ENCODE results near the gene GOSR2.
"Not testable (repeated sequence)": the region's sequence is repeated elsewhere in the genome, so short reads cannot be mapped to it uniquely, and the experiment has no call there.

Gene GOSR2

GRCh38 chr17:46894024-46894423 is 28.9 kb upstream of the GOSR2 start:
- DNase-seq (ENCODE audit: low read depth in 3 of 3), result no peak

DNA sequence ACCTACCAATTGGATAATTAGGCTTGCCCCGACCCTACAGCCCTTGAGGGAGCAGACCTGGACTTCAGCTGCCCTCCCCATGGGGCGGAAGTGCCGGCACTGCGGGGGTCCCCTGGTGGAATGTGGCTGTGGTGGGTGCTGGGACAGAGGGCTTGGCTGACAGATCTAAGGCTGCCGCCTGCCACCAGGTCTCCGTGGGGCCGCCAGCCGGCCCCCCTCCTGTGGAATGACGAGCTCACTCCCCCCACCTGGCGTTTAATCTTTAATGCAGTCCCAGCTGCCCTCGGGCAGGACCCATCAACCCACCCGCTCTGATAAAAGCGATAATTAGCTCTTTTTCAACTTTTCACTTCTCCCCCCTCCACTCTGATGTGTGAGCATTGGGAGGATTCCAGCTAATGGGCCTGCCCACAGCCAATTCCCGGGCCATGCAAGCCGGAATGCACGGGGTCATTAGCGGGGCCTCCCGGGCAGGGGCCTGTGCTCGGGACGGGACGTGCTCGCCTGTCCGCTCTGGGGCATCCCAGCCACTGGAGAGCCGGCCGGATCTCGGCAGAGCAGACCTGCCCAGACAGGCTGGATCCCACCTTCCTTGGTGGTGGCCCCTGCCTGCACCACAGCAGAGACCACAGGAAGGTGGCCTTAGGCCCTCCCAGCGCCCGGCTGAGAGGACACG is 28.3 kb upstream of the GOSR2 start:
- no peak for DNase-seq (ENCODE audit: low read depth in 3 of 3)

GRCh38 chr17:46895171-46895570 is 27.8 kb upstream of the GOSR2 start:
- DNase-seq (ENCODE audit: low read depth in 3 of 3), result no peak

- no peak for DNase-seq (ENCODE audit: low read depth in 3 of 3)
Measured at GRCh38 chr17:46896991-46897390, 26.0 kb upstream of the GOSR2 start.

- DNase-seq (ENCODE audit: low read depth in 3 of 3), result no peak
Measured at GRCh38 chr17:46898364-46898763, 24.6 kb upstream of the GOSR2 start.

GRCh38 chr17:46898860-46899259 is 24.1 kb upstream of the GOSR2 start:
- no peak for DNase-seq (ENCODE audit: low read depth in 3 of 3)

DNA sequence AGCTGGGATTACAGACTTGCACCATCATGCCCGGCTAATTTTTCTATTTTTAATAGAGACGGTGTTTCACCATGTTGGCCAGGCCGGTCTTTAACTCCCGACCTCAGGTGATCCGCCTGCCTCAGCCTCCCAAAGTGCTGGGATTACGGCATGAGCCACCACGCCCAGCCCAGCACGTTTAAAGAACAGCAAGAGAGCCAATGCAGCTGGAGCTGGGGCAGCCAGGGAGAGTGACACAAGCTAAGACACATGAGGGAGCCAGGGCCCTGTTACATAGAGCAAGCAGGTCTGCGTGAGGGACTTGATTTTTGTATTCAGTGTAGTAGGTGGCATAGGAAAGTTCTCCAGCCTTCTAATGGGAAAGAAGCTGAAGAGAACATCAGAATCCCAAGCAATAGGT is 21.7 kb upstream of the GOSR2 start:
- DNase-seq (ENCODE audit: low read depth in 3 of 3), result no peak

DNA sequence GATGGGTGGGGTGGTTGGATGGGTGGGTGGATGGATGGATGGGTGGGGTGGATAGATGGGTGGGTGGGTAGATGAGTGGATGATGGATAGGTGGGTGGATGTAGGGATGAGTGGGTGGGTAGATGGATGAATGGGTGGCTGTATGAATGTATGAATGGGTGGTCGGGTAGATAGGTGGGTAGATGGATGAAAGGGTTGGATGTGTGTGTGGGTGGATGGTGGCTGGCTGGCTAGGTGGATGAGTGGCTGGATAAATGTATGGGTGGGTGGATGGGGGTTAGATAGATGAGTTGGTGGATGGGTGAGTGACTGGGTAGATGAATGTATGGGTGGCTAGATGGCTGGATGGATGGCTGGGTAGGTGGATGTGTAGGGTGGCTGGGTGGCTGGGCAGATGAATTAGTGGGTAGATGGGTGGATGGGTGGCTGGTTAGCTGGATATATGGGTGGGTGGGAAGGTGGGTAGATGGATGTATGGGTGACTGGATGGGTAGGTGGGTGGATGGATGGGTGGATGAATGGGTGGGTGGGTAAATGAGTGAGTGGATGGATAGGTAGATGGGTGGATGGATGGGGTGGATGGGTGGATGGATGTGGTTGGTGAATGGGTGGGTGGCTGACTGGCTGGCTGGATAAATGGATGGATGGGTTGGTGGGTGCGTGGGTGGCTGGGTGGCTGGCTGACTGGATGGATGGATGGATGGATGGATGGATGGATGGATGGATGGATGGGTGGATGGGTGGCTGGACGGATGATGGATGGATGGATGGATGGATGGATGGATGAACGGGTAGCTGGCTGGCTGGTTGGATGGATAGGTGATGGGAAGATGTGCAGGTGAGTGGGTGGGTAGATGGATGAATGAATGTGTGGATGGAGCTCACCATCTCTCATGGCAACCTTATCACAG is 18.9 kb upstream of the GOSR2 start:
- no peak for DNase-seq (ENCODE audit: low read depth in 3 of 3)

DNA sequence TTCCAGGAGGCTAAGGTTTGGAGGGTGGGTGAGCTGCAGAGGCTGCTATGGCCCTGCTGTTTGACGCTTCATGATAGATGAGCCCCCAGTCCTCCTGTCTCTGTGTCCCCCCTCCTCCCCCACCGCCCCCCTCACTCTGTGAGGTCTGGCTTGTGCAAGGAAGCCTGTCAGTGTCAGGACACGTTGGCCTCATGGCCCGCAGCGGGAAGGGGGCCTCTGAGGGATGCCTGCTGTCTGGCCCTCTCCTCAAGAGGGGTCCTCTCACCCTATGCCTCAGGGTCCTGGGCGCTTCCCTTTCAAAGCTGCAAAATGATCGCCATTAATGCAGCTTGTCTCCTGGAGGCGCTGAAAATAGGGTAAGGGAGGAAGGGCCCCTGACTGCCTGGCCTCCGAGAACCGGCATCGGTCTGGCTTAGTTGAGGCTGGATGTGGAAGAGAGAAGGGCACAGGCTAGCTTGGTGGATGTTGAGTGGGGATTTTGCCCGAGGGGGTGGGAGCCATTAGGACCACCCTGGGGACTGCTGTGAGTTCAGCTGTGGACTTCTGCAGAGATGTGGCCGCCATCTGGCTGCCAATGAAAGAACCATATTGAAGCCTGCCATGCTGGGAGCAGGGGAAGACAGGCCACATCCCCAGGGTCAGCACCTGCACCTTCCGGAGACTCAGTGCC is 14.8 kb upstream of the GOSR2 start:
- DNase-seq (ENCODE audit: low read depth in 3 of 3), result no peak

DNA sequence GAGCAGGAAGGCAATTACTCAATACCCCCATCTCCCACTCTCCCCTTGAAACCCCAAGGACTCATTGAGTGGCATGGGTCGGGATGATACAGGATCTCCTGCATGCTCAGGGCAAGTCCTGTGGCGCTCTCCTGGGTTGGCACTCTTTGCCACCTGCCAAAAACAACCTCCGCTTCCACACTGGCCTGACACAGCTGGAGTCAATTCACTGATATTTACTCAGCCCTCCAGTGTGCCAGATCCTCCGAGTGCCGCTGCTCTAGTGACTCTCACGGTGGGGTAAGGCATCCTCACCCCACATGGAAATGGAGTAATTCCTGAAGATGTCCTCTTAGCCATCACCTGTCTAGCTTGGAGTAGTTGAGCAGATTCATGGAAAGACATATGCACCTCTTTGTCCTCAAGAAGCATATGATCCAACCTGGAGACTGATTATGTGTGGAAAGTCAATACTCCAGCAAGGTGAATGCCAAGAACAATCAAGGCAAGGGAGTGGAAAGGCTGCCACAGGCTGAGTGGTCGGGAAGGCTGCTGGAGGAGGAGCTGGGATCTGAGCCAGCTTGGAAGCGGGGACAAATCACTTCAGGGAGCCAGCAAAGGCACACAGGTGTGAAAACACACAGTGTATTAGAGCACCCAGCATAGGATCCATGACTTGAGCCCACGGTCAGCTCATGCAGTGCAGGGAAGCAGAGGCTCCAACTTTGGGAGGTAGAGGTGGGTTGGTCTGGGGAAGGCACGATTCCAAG is 12.6 kb upstream of the GOSR2 start:
- no peak for DNase-seq (ENCODE audit: low read depth in 3 of 3)

DNA sequence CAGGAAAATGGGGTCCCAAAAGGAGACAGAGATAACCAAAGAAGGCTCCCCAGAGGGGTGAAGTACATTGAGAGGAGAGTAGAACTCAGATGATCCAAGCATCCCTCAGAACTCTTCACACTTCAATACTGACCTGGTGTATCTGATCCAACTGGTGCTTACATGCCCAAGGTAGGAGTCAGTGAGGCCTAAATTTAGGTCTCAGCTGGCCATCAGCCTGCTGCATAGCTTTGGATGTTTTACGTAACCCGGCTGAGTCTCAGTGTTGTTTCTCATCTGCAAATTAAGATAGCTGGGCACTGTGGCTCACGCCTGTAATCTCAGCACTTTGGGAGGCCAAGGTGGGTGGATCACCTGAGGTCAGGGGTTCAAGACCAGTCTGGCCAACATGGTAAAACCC is 11.6 kb upstream of the GOSR2 start:
- no peak for DNase-seq (ENCODE audit: low read depth in 3 of 3)

- DNase-seq (ENCODE audit: low read depth in 3 of 3), result no peak
Measured at GRCh38 chr17:46915596-46915995, 7.4 kb upstream of the GOSR2 start.

- no peak for DNase-seq (ENCODE audit: low read depth in 3 of 3)
Measured at GRCh38 chr17:46916211-46916610, 6.7 kb upstream of the GOSR2 start.

DNA sequence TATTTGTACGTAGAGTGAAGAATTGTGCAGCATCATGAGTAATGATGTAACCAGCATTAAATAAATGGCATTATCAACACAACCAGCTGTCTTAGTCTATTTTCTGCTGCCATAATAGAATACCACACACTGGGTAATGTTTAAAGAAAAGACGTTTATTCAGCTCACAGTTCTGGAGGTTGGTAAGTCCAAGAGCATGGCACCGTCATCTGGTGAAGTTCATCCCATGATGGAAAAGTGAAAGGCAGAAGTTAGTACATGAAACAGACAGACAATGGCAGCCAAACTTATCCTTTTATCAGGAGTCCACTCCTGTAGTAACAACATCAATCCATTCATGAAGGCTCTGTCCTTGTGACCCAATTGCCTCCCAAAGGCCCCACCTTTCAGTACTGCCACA is 6.3 kb upstream of the GOSR2 start:
- DNase-seq (ENCODE audit: low read depth in 3 of 3), result no peak

DNA sequence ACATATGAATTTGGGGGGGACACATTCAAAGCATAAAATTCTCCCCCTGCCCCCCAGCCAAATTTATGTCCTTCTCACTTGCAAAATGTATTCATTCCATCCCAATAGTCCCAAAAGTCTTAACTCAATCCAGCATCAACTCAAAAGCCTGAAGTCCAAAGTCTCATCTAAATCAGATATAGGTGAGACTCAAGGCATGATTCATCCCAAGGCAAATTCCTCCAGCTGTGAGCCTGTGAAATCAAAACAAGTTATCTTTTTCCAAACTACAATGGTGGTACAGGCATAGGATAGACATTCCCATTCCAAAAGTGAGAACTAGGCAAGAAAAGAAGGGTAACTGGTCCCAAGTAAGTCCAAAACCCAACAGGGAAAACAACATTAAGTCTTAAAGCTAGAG is 5.9 kb upstream of the GOSR2 start:
- no peak for DNase-seq (ENCODE audit: low read depth in 3 of 3)

DNA sequence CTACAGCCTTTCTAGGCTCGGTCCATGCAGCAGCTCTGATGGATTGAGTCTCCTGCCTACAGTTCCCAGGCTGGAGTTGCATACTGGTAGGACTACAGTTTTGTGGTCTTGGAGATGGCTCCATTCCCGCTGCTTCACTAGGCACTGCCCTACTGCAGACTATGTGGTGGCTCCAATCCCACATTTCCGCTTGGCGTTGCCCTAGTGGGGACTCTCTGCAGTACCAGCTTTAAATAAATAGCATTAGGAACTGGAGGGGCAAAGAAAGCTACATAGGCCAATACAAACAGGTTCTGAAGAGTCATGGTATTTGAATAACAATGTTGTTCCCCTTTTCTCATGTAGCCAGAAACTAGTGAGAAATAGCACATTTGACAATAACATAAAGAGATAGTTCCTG is 5.4 kb upstream of the GOSR2 start:
- no peak for DNase-seq (ENCODE audit: low read depth in 3 of 3)

- not testable (repeated sequence) for DNase-seq (ENCODE audit: low read depth in 3 of 3)
Measured at GRCh38 chr17:46921962-46922361, 998 bp upstream of the GOSR2 start.

DNA sequence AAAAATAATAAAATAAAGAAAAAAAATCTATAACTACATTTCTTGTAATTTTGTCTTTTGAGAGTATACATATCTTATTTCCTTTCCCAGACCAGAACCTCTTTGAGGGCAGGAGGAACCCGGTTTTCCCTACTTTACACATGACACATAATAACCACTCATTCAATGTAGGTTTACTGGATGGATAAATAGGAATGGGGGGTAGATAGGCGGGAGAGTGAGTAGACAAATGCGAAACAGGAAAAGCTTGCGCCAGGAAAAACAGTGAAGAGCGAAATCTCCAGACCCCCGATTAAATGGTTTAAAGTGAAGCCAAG is 515 bp upstream of the GOSR2 start:
- no peak for DNase-seq (ENCODE audit: low read depth in 3 of 3)

GRCh38 chr17:46925185-46925868 is 2.4 kb downstream of the GOSR2 start:
- DNase-seq (ENCODE audit: low read depth in 3 of 3), result no peak

- DNase-seq (ENCODE audit: low read depth in 3 of 3), result no peak
Measured at GRCh38 chr17:46928467-46929261, 5.7 kb downstream of the GOSR2 start.

GRCh38 chr17:46929413-46929812 is 6.5 kb downstream of the GOSR2 start:
- DNase-seq (ENCODE audit: low read depth in 3 of 3), result no peak
